ENCODE data around the gene SFXN4.
"Not testable (repeated sequence)": the region's sequence is repeated elsewhere in the genome, so short reads cannot be mapped to it uniquely, and the experiment has no call there.

- TF ChIP-seq OSR1 (CRISPR knock-in tag; IDR thresholded peaks at IDR 0.05); TCF4 (CRISPR knock-in tag; IDR thresholded peaks at IDR 0.05; ENCODE audit: borderline replicate concordance); PATZ1 (CRISPR knock-in tag; IDR thresholded peaks at IDR 0.05; ENCODE audit: borderline replicate concordance); TOX (CRISPR knock-in tag; IDR thresholded peaks at IDR 0.05; ENCODE audit: borderline replicate concordance); RARB (CRISPR knock-in tag; IDR thresholded peaks at IDR 0.05); ZFP30 (CRISPR knock-in tag; IDR thresholded peaks at IDR 0.05); ZFP3 (CRISPR knock-in tag; IDR thresholded peaks at IDR 0.05): not testable (repeated sequence)
Observed at GRCh38 chr10:119105899-119106298, 59.6 kb downstream of the SFXN4 start.
